ENCODE data around the gene FNDC11.

DNA sequence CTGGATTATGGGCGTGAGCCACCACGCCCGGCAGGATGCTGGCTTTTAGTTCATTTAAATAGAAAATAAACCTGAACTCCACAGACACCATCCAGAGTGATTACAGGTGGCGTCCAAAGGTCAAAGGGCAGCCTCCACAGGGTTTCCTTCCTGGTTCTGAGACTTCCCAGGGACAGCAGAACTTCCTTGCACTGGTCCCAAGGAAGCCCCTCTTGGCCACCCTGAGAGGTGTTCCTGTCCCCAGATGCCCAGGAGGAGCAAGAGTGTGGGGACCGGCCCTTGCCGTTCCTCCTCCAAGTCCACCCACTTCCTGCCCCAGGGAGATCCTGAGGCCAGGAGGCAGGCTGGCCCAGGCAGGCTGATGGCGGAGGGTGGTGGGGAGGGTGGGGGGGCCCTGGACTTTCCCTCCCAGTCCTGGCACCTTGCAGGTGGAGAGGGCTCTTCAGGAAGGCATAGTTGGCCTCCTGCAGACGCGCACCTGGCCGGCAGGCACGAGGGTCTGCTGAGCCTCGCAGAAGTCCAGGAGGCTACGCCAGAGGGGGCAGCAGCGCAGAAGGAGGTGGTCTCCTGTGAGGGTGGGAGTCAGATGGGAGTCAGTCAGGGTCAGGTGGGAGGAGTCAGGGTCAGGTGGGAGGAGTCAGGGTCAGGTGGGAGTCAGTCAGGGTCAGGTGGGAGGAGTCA, 5.0 kb downstream of the FNDC11 start:
- TF ChIP-seq, protein P1, sequence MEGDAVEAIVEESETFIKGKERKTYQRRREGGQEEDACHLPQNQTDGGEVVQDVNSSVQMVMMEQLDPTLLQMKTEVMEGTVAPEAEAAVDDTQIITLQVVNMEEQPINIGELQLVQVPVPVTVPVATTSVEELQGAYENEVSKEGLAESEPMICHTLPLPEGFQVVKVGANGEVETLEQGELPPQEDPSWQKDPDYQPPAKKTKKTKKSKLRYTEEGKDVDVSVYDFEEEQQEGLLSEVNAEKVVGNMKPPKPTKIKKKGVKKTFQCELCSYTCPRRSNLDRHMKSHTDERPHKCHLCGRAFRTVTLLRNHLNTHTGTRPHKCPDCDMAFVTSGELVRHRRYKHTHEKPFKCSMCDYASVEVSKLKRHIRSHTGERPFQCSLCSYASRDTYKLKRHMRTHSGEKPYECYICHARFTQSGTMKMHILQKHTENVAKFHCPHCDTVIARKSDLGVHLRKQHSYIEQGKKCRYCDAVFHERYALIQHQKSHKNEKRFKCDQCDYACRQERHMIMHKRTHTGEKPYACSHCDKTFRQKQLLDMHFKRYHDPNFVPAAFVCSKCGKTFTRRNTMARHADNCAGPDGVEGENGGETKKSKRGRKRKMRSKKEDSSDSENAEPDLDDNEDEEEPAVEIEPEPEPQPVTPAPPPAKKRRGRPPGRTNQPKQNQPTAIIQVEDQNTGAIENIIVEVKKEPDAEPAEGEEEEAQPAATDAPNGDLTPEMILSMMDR (IDR thresholded peaks at IDR 0.05), result no peak
- TF ChIP-seq POLR2A (IDR thresholded peaks at IDR 0.05), result no peak
- TF ChIP-seq POLR2AphosphoS5 (IDR thresholded peaks at IDR 0.05), result no peak

Data from prostate gland (tissue), 2 donors.